IPS-NIHi7 (cell line): ENCODE measurements around the gene ANKRD24.
"Not testable (repeated sequence)": the region's sequence is repeated elsewhere in the genome, so short reads cannot be mapped to it uniquely, and the experiment has no call there.

Experiments
- DNase-seq: peaks from one replicate; pipeline ENCODE4 v3.0.0; 2012; ENCODE audit warnings: mixed read lengths; ENCODE audit errors: extremely low spot score

Gene ANKRD24

DNA sequence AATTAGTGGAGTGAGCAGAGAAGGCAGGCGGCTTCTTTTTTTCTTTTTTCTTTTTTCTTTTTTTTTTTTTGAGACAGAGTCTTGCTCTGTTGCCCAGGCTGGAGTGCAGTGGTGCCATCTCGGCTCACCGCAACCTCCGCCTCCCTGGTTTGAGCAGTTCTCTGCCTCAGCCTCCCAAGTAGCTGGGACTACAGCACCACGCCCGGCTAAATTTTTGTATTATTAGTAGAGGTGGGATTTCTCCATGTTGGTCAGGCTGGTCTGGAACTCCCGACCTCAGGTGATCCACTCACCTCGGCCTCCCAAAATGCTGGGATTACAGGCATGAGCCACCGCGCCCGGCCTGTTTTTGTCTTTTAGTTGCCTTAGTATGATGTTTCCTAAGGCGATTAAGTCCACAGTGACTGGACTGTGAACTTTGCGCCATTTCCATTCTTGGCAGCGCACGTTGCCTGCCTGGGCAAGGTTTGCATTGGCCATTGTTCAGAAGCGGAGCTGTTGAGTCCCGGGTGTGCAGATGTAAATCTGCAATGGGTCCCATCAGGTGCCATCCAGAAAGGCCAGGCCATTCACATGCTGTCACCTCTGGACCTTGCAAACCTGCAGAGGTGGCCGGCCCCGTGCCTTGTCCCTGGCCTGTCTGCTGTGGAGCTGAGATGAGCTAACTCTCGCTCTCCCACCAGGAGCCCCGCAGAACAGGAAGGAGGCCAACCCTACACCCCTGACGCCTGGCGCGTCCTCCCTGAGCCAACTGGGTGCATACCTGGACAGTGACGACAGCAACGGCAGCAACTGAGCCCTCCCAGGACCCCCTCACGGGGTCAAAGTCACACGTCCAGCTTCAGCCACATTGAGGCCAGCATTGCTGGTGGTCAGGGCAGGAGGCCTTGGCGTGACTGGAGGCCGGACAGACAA, 85.7 kb downstream of the ANKRD24 start:
- DNase-seq: no peak

DNA sequence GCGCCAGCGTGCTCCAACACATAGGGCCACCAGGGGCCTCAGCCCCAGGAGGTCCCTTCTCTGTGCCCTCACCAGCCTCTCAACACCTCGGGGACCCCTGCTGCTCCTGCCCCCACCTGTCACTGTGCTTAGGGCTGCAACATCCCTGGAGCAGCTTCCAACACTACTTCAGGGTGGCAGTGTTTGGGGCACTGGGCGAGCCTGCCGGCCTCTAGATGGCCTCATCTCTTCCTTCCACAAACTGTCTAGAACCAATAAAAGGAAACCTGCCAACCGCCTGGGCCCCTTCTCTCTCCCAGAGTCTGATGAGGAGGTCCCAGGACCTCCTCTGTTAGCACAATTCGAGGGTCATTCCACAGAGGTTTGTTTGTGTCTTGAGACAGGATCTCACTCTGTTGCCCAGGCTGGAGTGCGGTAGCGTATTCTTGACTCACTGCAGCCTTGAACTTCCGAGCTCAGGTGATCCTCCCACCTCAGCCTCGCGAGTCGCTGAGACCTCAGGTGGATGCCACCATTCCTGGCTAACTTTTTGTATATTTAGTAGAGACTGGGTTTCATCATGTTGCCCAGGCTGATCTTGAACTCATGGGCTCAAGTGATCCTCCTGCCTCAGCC, 86.4 kb downstream of the ANKRD24 start:
- DNase-seq: no peak

- DNase-seq: no peak
Observed at GRCh38 chr19:4272894-4273293, 90.4 kb downstream of the ANKRD24 start.

DNA sequence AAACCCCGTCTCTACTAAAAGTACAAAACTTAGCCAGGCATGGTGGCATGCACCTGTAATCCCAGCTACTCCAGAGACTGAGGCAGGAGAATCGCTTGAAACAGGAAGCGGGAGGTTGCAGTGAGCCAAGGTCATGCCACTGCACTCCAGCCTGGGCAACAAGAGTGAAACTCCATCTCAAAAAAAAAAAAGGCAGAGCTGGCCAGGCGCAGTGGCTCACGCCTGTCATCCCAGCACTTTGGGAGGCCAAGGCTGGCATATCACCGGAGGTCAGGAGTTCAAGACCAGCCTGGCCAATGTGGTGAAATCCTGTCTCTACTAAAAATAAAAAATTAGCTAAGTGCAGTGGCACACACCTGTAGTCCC, 91.8 kb downstream of the ANKRD24 start:
- DNase-seq: not testable (repeated sequence)
